ENCODE results near the gene LIPE.

- TF ChIP-seq CTCF (optimal IDR thresholded peaks at IDR 0.05 in 1 of 3, IDR thresholded peaks at IDR 0.05 in 1 of 3, conservative IDR thresholded peaks at IDR 0.05 in 1 of 3; ENCODE audit: extremely low read depth in 1 of 3, insufficient read depth in 2 of 3, low read length in 3 of 3) (no peak), EZH2 (IDR thresholded peaks at IDR 0.05; ENCODE audit: low read length) (no peak)
Observed at GRCh38 chr19:42370626-42371175, 56.5 kb downstream of the LIPE start.

All from keratinocyte (primary cell).